Testis (tissue), 2 donors: ENCODE measurements around the gene YPEL2.

Experiments used
- CTCF ChIP-seq, 3 experiments: fragments of 450-650 bp in 2 of 3; fragments of 200-600 bp in 1 of 3; sonication (generic) in 1 of 3; IDR thresholded peaks; one replicate each; pipeline ENCODE4 v1.5.1; 2016 to 2019; ENCODE audit warnings: antibody characterized with exemption in 3 of 3, mild to moderate bottlenecking in 2 of 3, moderate library complexity in 1 of 3
- POLR2A ChIP-seq: fragments of 450-650 bp; IDR thresholded peaks from one replicate; pipeline ENCODE4 v1.6.1; 2017; ENCODE audit warnings: antibody characterized with exemption, mild to moderate bottlenecking, moderate library complexity

GRCh38 chr17:59330053-59330942, 1.2 kb upstream of the YPEL2 start:
- TF ChIP-seq POLR2A (no peak), CTCF (IDR thresholded peaks at IDR 0.05) (no peak)
